Midbrain (tissue), 1 donor: ENCODE measurements around the gene FLT3.
"Not testable (repeated sequence)": the region's sequence is repeated elsewhere in the genome, so short reads cannot be mapped to it uniquely, and the experiment has no call there.

ENCODE experiments used
- DNase-seq: peaks from one replicate; lab custom pipeline; 2025; lab: John Stamatoyannopoulos, UW

FLT3 gene

DNA sequence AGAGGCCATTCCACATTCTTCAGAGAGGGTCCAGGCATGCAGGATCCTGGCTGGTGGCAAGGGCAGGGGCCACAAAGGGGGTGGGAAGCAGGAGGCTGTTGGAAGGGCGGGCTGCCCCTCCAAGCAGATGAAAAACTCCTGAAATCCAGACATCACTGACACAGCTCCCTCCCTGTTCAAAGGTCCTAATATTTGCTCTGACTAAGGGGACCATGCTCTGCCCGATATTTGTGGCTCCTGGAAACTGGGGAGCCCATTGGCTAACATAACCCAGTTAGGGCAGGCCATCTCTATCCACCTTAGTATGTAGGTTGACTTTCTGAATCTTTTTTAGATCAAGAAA lies 127.9 kb downstream of the FLT3 start:
- no peak for DNase-seq

DNA sequence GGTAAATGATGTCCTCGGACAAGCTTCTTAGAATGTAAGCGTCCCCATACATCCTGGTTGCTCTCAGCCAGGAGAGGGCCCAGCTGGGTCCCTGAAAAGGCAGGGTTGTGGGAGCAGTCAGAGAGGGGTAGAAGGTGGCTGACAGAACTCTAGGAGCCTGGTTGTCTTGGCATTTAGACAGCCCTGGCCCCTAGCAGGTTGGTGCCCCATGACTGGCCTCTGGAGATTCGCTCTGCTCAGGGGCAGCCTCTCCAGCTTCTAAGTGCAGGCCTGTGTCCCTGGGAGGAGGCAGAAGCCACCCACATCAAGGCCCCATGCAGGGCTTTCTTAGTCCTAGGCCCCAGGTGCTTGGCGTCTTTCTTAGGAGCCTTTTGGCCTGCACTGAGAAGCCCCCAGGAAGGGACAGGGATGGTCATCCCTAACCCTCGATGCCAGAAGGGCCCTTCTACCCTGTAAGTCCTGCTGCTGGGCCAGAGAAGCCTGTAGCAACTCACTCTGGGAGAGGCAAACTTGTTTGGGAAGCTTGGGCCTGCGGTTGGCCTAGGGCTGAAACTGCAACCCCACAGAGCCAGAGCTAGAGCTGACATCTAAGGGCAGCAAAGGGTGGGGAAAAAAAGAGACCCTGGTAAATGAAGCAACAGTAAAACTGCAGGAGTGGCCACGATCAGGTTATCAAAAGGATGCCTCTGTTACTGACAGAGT lies 128.4 kb downstream of the FLT3 start:
- no peak for DNase-seq

DNA sequence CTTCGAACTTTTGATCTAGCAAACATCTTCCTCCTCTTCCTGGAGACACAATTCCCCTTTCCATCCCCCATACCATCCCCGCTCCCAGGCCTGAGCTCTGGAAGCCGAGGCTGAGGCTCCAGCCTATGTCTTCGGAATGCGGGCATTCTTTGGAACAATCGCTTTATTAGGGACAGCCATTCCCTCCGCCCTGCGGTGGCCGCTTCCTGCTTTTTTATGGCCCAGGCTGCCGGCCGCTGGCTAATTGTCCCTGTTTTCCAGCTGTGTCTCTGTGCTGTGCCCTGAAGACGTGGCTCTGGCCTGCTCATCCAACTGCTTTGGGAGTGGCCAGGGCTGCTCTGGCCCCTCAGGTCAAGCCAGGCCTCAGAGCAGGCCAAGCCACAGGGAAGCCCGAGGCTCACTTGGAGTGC lies 129.1 kb downstream of the FLT3 start:
- DNase-seq = no peak

DNA sequence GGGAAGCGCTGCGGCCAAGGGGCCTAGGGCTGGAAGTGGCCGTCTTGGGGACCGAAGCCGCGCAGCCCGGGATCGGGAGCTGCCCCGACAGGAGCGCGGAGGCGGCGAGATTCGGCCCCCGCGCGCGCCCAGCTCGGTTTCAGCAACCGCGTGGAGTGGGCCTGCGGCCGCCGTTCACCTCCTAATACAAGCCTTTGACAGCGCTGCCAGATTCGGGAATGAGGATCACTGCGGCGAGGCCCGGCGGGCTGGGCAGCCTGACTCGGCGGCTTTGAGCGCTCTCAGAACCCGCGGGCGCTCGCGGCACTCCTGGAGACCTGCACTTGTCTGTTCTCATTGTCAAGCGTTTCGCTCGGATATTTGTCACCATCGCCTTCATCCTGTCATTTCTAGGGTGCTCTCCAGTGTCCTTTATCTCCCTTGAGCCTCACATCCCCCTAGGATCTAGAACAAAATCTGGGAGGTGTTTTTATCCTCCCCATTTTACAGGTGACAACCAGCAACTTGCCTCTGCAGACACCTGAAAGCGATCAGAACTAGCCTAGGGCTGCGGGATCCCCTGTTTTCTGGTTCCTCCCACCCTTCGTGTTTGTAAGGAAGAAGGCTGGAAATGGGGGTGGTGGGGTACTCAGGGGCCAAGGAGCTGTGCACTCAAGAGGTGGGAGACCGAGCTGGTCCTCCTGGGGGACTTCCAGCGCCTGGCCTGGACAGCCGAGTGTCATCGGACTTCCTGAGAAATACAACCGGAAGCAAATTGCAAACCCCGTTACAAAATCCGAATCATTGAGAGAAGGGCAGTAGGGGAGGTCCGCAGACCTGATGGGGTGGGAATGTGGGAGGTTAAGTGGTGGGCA lies 129.8 kb downstream of the FLT3 start:
- DNase-seq = no peak

DNA sequence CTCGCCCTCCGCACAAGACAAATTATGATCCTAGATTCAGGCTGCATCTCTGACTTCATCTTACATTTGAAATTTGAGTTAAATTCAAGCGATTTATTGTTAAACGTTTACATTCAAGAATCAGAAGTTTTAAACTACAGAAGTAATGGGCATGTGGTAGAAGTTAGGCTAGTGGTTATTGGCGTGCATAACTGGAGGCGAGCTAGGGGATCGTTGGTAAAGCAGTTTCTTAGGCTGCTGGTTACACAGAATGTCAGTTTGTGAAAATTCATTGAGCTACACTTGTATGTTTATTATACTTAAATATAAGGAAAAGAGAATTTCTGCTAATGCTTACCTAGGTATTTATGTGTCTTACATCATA lies 130.5 kb downstream of the FLT3 start:
- DNase-seq = no peak

DNA sequence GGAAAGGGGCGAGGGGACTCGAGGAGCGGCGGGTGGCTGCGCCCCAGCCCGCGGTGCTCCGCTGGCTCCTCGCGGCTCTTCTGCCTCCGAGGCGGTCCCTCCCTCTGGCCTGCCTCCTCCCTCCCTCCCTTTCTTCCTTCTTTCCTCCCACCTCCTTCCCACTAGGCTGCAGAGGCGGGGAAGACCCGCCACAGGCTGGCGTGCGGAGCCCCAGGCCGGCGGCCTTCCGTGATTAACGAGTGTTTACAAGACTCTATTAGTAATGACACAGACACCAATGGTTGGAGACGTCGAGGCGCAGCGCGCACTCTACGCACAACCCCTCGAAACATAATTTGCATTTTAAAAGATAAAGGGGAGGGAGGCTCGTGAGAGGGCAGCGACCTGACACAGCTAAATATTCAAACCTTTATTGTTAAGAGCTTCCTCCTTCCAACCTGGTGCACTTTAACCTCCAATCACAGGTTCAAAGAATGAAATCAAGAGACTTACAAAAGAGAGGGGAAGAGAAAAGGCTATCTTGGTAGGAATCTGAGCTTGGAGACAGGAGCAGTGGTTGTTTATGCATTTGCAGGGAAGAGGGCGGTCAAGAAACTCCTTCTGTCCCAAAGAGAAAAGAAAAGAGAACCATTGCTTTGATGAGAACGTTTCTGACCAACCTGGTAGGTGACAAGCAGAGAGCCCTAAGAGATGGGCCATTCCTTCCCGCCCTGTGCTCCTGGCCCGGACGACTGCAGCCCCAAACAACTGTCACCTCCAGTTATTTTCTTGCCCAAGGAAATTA lies 131.1 kb downstream of the FLT3 start, which contains the start of gene CDX2:
TSS of gene CDX2 (minus strand) at position 234 of the 784 bp plus-strand sequence. CDS start 309 bp downstream, outside the sequence.
- no peak for DNase-seq

DNA sequence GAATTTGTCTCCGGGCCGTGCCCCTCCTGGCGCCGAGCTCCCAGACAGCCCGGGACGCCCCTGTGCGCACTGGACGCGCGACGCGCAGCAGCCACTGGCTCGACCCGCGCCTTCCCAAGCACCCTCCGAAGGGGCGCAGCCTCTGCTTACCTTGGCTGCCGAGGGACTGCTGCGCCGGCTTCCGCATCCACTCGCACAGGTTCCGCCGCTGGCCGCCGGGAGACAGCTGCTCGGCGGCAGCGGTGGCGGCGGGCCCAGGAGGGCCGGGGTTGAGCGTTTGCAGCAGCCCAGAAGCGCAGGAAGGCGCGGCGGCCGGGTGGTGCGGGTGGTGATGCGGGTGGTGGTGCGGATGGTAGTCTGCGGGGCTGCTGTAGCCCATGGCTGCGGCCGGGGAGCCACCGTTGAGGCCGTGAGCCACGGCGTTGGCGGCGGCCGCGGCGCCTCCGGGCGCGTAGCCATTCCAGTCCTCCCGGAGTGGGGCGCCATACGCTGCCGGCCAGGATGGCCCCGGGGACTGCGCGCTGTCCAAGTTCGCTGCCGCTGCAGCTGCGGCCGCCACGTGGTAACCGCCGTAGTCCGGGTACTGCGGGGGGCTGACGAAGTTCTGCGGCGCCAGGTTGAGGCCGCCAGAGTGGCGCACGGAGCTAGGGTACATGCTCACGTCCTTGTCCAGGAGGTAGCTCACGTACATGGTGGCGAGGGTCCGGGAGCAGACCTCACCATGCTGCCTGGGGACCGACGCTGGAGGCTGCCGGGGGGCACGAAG lies 131.9 kb downstream of the FLT3 start:
- DNase-seq = no peak

DNA sequence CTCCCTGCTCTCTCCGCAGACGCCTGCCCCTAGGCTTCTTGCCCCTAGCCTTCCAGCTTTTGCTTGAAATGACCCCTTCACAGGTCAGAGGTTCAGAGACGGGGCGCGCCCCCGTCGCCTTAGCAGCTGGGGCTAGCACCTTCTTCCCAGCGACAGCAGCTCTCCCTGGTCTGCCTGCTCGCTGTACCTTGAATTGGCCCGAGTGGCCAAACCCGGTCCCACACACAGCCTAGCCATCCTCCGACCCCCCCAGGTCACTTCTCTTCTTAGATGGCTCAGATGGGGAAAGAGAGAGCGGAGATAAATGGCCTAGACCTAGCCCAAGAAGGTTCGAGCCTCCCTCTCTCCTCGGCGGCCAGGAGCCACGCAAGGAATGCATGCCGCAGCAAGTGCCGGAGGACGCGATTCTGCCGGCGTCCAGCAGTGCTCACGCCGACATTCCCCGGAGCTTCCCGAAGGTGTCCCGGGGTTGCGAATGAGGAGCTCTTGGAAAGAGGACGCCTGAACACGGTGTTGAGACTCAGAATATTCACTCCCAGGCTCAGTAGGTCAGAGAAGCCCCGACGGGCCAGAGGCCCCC lies 132.6 kb downstream of the FLT3 start:
- DNase-seq = no peak

DNA sequence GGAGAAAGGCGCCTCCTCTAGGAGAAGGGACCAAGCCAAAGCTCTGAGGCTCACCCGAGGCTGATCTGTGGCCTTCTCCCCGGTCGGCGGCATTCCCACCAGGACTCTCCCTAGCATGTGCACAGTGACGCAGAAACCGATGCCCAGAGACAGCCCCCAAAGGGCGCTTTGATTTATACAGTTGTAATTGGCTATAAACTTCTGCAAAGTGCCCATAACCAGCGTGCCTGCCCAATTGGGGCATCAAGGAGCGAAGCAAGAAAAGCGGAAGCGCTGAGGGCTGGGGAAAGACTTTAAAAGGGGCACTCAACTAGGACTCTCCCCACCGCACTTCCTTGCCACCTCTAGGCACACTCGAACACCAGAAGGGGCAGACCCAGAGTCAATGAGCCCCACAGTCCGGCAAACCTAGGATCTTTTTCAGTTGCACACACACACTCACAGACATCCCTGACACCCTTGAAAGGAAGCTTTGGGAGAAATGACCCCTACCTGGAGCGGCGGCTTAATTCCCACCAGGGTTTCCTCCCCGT lies 133.1 kb downstream of the FLT3 start:
- DNase-seq = no peak

DNA sequence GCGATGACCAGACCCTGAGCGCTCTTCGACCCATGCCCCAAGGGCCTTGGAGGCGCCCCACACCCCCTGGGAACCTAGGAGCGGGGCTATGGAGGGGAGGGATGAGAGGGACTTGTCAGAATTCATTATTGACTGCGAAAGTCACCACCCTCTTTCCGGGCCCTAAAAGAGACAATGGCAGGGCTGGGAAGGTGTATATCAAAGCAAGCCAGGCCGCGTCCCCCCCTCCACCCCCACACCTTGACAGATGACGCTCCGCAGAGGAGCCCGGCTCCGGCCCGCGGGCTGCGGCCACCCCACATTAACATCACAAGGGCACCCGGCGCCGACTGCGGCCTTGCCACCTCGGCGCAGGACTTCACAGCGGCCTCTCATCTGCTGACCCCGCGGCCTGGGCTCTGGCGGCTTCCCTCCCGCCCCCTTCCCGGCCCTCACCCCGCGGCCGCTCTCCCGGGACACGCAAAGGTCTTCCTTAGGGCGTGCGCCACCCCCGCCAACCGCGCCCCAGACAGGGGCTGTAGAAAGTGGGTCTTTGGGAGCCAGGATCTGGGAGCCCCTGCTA lies 133.7 kb downstream of the FLT3 start:
- DNase-seq = no peak

DNA sequence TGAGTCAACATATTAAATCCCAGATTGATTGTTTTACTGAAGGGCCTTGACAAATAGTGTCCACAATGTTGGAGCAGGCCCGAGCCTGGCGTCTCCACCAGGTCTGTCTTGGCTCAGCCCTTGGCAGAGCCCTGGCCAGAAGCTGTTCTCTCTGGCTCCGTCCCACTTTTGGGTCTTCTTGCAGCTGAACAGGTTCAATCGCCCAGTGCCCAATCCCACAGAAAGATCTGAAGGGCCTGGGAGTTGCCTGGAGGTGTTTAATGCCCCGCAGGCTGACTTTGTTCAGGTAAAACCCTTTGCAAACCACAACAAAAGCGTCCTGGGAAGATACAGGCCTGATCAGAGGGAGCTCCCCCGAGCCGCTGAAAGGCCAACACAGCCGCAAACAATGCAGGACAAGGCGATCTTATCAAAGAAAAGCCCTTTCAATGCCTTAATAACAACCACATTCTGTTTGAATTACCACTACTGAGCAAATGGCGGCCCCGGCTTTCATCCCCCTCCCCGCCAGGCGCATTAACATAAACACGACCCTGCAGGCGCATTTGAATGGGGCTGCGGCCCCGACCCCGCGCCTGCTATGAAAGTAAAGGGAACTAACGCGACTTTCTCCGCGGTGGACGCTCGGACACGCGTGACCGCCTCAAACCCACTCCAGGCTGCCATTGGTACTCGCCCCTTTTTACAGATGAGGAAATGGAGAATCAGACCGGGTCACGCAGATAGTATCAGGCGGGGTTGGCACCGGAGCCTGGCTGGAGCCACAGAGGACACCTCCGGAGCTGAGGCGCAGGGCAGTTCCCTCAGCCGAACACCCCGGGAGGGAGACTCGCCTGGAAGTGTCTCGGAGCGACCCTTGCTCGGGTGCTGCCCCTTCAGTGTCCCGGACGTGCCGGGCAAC lies 134.4 kb downstream of the FLT3 start:
- DNase-seq = no peak

DNA sequence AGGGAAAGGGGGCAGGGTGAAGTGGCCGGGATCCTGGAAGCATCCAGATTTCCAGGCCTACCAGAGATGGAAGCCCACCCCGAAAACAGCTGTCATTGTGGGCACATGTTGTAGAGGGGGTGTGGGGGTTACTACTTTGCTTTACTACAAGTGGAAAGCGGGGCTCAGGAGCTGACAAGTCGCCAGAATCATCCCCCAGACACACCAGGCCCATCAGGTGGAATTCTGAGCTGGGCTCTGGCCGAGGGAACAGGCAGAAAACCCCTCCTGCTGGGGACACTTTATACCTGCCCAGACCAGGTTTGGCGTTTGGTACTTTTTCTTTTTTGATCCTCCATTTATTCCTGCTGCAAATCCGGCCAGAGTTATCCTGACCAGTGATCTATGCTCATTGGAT lies 135.0 kb downstream of the FLT3 start:
- no peak for DNase-seq

DNA sequence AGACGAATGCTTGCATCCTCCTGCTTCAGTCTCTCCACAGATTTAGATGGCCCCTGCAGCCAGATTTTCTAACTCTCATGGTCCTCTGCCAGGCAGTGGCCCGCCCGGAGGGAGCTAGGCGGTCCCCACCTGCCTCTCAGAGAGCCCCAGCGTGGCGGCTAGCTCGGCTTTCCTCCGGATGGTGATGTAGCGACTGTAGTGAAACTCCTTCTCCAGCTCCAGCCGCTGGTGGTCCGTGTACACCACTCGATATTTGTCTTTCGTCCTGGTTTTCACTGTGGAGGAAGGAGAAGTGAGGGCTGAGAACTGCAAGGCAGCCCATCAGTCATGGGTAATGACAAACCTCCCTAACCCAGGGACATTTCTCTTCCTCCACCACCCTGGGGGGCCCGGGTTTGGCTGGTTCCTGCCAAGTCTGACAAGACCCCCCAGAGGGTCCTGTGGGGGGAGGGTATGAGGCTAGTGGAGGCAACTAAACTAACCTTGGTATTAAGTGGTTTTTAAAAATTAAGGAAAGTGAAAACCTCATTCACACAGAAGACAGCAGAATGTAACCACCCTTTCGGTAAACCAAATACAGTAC lies 135.5 kb downstream of the FLT3 start:
- DNase-seq = no peak

DNA sequence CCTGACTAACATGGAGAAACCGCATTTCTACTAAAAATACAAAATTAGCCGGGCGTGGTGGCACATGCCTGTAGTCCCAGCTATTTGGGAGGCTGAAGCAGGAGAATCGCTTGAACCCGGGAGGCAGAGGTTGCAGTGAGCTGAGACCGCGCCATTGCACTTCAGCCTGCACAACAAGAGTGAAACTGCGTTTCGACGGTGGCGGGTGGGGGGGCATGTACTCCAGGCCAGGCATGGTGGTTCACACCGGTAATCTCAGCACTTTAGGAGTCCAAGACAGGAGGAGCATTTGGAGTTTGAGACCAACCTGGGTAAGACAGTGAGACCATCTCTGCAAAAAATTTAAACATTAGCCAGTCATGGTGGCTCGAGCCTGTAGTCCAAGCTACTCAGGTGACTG lies 136.2 kb downstream of the FLT3 start:
- DNase-seq = not testable (repeated sequence)

DNA sequence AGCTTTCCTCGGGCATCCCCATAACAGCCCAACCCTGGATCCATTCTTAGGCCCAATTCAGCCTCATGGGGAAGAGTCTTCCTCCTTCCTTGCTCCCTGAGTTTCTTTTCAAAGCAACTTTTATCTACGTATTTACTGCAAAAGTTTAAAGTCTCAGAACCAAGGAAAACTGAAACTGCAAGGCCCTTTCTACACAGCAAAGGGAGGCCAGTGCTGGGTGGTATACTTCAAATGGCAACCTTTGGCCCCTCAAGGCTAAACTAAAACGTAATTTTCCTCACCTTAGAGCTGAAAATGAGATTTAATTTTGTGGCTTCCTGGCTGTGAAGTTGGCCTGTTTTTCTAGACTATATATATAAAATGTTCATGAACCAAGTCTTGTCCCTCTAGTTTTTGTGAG lies 136.9 kb downstream of the FLT3 start:
- no peak for DNase-seq

DNA sequence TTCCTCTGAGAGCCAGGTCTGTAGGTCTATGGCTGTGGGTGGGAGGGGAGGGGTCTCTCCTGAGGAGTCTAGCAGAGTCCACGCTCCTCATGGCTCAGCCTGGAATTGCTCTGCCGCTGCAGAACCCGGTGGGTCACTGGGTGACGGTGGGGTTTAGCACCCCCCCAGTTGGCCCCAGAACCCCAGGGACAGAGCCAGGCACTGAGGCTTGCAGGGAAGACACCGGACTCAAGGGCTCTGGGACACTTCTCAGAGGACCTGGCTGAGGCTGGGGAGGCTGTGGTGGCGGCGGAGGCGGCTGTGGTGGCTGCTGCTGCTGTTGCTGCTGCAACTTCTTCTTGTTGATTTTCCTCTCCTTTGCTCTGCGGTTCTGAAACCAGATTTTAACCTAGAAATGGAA lies 137.4 kb downstream of the FLT3 start:
- DNase-seq = no peak

DNA sequence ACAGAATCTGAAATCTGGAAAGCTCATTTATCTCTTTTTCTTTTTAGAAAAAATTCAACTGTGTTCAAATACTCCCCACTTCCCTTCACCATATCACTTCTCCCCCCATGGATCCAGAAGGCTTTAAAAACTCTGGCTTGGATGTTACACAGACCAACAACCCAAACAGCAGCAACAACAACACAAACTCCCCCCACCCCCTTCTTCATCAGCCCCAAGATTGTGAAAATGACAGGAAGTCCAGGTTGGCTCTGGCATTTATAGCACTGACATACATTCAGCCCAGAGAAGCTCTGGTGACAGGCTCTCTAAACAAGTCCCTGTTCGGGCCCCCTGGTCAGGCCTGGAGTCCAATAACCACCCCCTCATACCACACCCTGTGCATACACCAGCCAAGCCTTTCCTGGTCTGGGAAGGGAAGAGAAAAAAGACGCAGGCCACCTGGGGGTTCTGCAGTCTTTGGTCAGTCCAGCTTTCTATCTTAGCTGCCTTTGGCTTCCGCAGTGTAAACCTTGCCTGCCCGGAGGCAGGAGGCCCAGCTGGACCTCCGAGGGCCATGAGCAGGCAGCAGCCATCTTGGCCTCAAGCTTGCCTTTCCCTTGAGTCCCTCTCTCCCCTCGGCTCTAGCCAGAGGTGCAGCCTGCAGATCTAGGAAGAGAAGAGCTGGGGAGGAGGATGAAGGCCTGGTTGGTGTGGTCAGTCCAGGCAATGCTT lies 138.1 kb downstream of the FLT3 start:
- no peak for DNase-seq

DNA sequence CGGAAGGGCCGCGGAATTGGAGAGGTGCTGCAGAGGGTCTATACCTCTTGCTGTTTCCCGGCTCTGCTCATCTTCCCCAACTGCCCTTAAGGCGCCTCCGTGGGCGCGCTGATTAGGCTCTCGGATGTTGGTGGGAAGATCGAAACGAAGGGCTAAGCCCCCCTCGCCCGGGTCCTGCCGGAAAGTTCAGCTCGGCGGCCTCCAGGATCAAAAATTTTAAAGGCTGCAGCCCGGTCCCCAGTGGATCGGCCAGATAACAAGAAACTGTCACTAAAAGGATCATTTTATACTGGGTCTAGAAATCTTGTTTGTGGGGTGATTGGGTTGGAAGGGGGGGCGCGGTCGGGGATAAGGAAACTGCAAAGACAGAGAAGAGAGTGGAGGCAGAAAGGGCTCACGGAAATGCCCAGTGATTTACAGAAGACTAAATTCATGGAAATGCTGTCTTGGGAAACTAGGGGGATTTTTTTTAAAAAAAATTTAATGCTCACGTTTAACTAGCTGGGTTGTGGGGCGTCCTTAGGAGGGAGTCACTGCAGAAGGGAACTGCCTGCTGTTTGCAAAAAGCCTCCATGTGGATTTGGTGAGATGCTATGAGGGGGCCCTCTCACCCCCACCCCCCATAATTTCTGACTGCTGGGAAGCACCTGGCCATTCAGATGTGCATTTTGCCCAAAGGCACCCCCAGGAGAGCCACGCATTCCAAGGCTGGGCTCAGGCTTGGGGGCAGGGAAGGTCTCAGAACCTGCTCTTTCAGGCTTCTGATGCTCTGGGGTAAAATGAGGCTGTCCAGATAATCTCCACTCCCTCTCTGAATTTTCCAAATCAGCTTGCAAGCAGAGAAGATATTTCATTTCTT lies 138.9 kb downstream of the FLT3 start:
- DNase-seq = no peak
